HEK293T (cell line): Measurements from ENCODE around the gene RBPMS2.

Source experiments
- ARNT ChIP-seq: fragments of 450-650 bp; IDR thresholded peaks from 2 replicates; pipeline ENCODE4 v1.6.1; 2017; ENCODE audit warnings: mild to moderate bottlenecking
- ELF4 ChIP-seq: fragments of 450-650 bp; IDR thresholded peaks from 2 replicates; pipeline ENCODE4 v1.6.1; 2017; ENCODE audit warnings: antibody characterized with exemption
- FOXA1 ChIP-seq: fragments of 450-650 bp; IDR thresholded peaks from 2 replicates; pipeline ENCODE4 v1.6.1; 2016; ENCODE audit warnings: mild to moderate bottlenecking
- PKNOX1 ChIP-seq: fragments of 450-650 bp; IDR thresholded peaks from 2 replicates; pipeline ENCODE4 v1.6.1; 2016
- SP1 ChIP-seq: fragments of 450-650 bp; IDR thresholded peaks from 2 replicates; pipeline ENCODE4 v1.6.1; 2017
- SUZ12 ChIP-seq: fragments of 450-650 bp; IDR thresholded peaks from 2 replicates; pipeline ENCODE4 v1.6.1; 2016; ENCODE audit warnings: mild to moderate bottlenecking
- TARDBP ChIP-seq: fragments of 450-650 bp; IDR thresholded peaks from 2 replicates; pipeline ENCODE4 v1.6.1; 2016
- ZNF384 ChIP-seq: fragments of 450-650 bp; IDR thresholded peaks from 2 replicates; pipeline ENCODE4 v1.6.1; 2016

- TF ChIP-seq FOXA1 (no peak), SUZ12 (no peak), ARNT (no peak), ELF4 (no peak), PKNOX1 (no peak), SP1 (no peak), TARDBP (no peak), ZNF384 (no peak)
Observed at GRCh38 chr15:64710676-64711428, 64.5 kb downstream of the RBPMS2 start.
